ENCODE measurements around the gene COG5. TPM values are rescaled to one million over a fixed set of nuclear protein-coding genes. Genes with fewer than 3 reads are reported as not detected.

Gene COG5
- total and polyA plus RNA-seq, 2 of the 4 experiments (the other 2 are of a cell fraction) = 18.5 to 27.4 TPM

DNA sequence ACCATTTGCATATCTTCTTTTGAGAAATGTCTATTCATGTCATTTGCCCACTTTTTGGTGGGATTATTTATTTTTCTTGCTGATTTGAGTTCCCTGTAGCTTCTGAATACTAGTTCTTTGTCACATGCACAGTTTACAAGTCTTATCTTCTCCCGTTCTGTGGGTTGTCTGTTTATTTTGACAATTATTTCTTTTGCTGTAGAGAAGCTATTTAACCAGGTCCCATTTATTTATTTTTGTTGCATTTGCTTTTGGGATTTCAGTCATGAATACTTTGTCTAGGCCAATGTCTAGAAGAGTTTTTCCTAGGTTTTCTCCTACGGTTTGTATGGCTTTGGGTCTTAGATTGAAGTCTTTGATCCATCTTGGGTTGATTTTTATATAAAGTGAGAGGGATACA lies 60.9 kb downstream of the COG5 start:
- dilution Hi-C loops (cut with HindIII; ENCODE audit: low sequenced_read_pairs, unreplicated experiment) = no loop called here
- CTCF ChIA-PET = no interaction called here
- in situ Hi-C loops (cut with MboI; ENCODE audit: low sequenced_read_pairs) = no loop called here

More for the DNA sequence above, 60.9 kb downstream of the COG5 start:
- Histone ChIP-seq H4K20me1 (ENCODE audit: insufficient read depth, low read length) (peaks cover 11% of the 10 kb centered on the region; the same call in 1 of the 2 replicates), H3K9me1 (ENCODE audit: insufficient read depth, low read length) (peaks cover 2% of the 10 kb centered on the region; the same call in 1 of the 2 replicates), H2BK20ac (ENCODE audit: low read depth, low read length) (no peak overlapping the region), H3K18ac (ENCODE audit: low read depth, low read length) (no peak overlapping the region), H4K8ac (ENCODE audit: low read depth in 2 of 2, low read length in 2 of 2) (no peak overlapping the region), H3K4ac (ENCODE audit: low read depth, low read length) (no peak overlapping the region), H4K5ac (ENCODE audit: low read depth, low read length) (no peak overlapping the region), H2AK5ac (ENCODE audit: low read depth, low read length) (no peak overlapping the region), H3K23ac (ENCODE audit: low read depth, low read length) (no peak overlapping the region), H3K27me3 (ENCODE audit: control insufficient read depth, insufficient read depth, low read length) (no peaks in the 10 kb centered on the region), H2AFZ (replicated peaks; ENCODE audit: low read length, poor library complexity) (no peak overlapping the region), H3K4me2 (ENCODE audit: low read depth, low read length) (no peak overlapping the region; the same call in 1 of the 2 replicates), H3K27ac (ENCODE audit: insufficient read depth, low read length) (no peak overlapping the region), H4K91ac (ENCODE audit: insufficient read depth, low read depth, low read length) (no peak overlapping the region), H2BK5ac (ENCODE audit: low read depth, low read length, poor library complexity, severe bottlenecking) (no peak overlapping the region), H3K36me3 (ENCODE audit: control insufficient read depth, insufficient read depth, low read length) (no peaks in the 10 kb centered on the region), H3K14ac (replicated peaks; ENCODE audit: low read depth, low read length) (no peak overlapping the region), H3K9me3 (ENCODE audit: control insufficient read depth, insufficient read depth, low read length) (no peaks in the 10 kb centered on the region), H2AK9ac (replicated peaks; ENCODE audit: low read depth, low read length, poor library complexity) (no peak overlapping the region), H2BK15ac (ENCODE audit: low read depth, low read length) (no peak overlapping the region), H3K56ac (ENCODE audit: extremely low read depth, insufficient read depth, low read length) (no peak overlapping the region), H3K9ac (ENCODE audit: low read depth, low read length) (no peak overlapping the region), H3K4me1 (ENCODE audit: control insufficient read depth, insufficient read depth, low read length) (peaks cover 3% of the 10 kb centered on the region; the same call in 1 of the 2 replicates), H2BK120ac (ENCODE audit: low read depth, low read length) (no peak overlapping the region), H3K4me3 (ENCODE audit: insufficient read depth, low read depth, low read length) (no peak overlapping the region), H3K79me1 (ENCODE audit: low read depth in 1 of 2, low read length in 2 of 2) (peaks cover 17 to 24% of the 10 kb centered on the region in 2 experiments)
- no CpG with 5 or more reads among the region's 2 CpGs for WGBS, 2 experiments (ENCODE audit: extremely low coverage in 2 of 2, insufficient read length in 1 of 2)
- intact Hi-C loops (cut with micrococcal nuclease) = loop anchor here (2.0 kb wide), 1 partner anchor 20 kb away; no protein-coding TSS in a partner anchor
- ATAC-seq (ENCODE audit: low read depth) (no peak), DNase-seq (peak; percentile 5)
- no TSS peak for BruUV-seq (replicated peaks)
- TF ChIP-seq SMC3 (IDR thresholded peaks at IDR 0.05; ENCODE audit: low read depth, low read length) = no peak
- no peak for TF ChIP-seq BHLHE40 (IDR thresholded peaks at IDR 0.05; ENCODE audit: low read depth, low read length)
- TF ChIP-seq RFX5 (IDR thresholded peaks at IDR 0.05; ENCODE audit: low read depth, low read length) = no peak
- no peak for TF ChIP-seq NFE2L2 (IDR thresholded peaks at IDR 0.05; ENCODE audit: low read depth, low read length)
- no peak for TF ChIP-seq MXI1 (IDR thresholded peaks at IDR 0.05; ENCODE audit: borderline replicate concordance, low read depth, low read length)
- TF ChIP-seq CTCF (conservative IDR thresholded peaks at IDR 0.05; ENCODE audit: low read depth, low read length) = no peak
- TF ChIP-seq RAD21 (IDR thresholded peaks at IDR 0.05; ENCODE audit: low read length) = no peak
- no peak for TF ChIP-seq MAZ (IDR thresholded peaks at IDR 0.05; ENCODE audit: borderline replicate concordance, low read depth, low read length)
- TF ChIP-seq, protein P1, sequence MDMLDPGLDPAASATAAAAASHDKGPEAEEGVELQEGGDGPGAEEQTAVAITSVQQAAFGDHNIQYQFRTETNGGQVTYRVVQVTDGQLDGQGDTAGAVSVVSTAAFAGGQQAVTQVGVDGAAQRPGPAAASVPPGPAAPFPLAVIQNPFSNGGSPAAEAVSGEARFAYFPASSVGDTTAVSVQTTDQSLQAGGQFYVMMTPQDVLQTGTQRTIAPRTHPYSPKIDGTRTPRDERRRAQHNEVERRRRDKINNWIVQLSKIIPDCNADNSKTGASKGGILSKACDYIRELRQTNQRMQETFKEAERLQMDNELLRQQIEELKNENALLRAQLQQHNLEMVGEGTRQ (IDR thresholded peaks at IDR 0.05; ENCODE audit: low read depth, low read length) = no peak
- no peak for TF ChIP-seq MAFK (IDR thresholded peaks at IDR 0.05; ENCODE audit: low read depth, low read length)
- no peak for TF ChIP-seq ELK1 (IDR thresholded peaks at IDR 0.05; ENCODE audit: borderline replicate concordance, low read depth, low read length)
- TF ChIP-seq POLR2A (IDR thresholded peaks at IDR 0.05; ENCODE audit: low read depth, low read length) = no peak
- no peak for TF ChIP-seq CEBPB (IDR thresholded peaks at IDR 0.05; ENCODE audit: low read depth, low read length)
- TF ChIP-seq RCOR1 (IDR thresholded peaks at IDR 0.05; ENCODE audit: insufficient replicate concordance, low read length) = no peak
- no peak for TF ChIP-seq CHD1 (IDR thresholded peaks at IDR 0.05; ENCODE audit: low read depth, low read length)
- TF ChIP-seq FOS (IDR thresholded peaks at IDR 0.05; ENCODE audit: low read depth, low read length) = no peak
- POLR2A ChIA-PET (ENCODE audit: unreplicated experiment) = no interaction called here

Data from IMR-90 (cell line).